ENCODE results near the gene RPL10.

- TF ChIP-seq GATAD2B (IDR thresholded peaks at IDR 0.05; ENCODE audit: borderline replicate concordance): no peak
- no peak for TF ChIP-seq IRF1 (CRISPR knock-in tag; IDR thresholded peaks at IDR 0.05; ENCODE audit: borderline replicate concordance)
- TF ChIP-seq PHTF2 (CRISPR knock-in tag; IDR thresholded peaks at IDR 0.05): no peak
- no peak for TF ChIP-seq MAFF (IDR thresholded peaks at IDR 0.05; ENCODE audit: low read length)
Measured at GRCh38 chrX:154362085-154362742, 36.0 kb upstream of the RPL10 start.

Measured in K562 (cell line).